LHCN-M2 (cell line): Measurements from ENCODE around the gene SAMD5. TPM values are rescaled to one million over a fixed set of nuclear protein-coding genes. Genes with fewer than 3 reads are reported as not detected.
A peak's percentile ranks its signal among the peaks of the same experiment; 100 is the strongest.
"Not testable (repeated sequence)": the region's sequence is repeated elsewhere in the genome, so short reads cannot be mapped to it uniquely, and the experiment has no call there.

Experiments used
- DNase-seq: peaks from one replicate; pipeline ENCODE4 v3.0.0-alpha.2; 2012; ENCODE audit warnings: low read depth
- total RNA-seq: library from RNA; depleted of rRNA; stranded (reverse); fragments of >200 nt; gene quantifications from 2 replicates; pipeline ENCODE4 v1.2.3, GENCODE V29; 2014

Gene SAMD5
- total RNA-seq, 1 experiment from 2014 or later, result 4.0 TPM

- peak; percentile 65 for DNase-seq
Measured at GRCh38 chr6:147528511-147529145, 20.1 kb downstream of the SAMD5 start.

- DNase-seq, result no peak
Measured at GRCh38 chr6:147530132-147531060, 21.9 kb downstream of the SAMD5 start.

GRCh38 chr6:147531321-147531720 is 22.8 kb downstream of the SAMD5 start:
- DNase-seq, result no peak

GRCh38 chr6:147534116-147534860 is 25.8 kb downstream of the SAMD5 start:
- DNase-seq, result no peak

- no peak for DNase-seq
Measured at GRCh38 chr6:147538821-147539220, 30.3 kb downstream of the SAMD5 start.

GRCh38 chr6:147540075-147540474 is 31.6 kb downstream of the SAMD5 start:
- no peak for DNase-seq

- not testable (repeated sequence) for DNase-seq
Measured at GRCh38 chr6:147542436-147542835, 33.9 kb downstream of the SAMD5 start.

- DNase-seq, result no peak
Measured at GRCh38 chr6:147544420-147544819, 35.9 kb downstream of the SAMD5 start.

- DNase-seq, result no peak
Measured at GRCh38 chr6:147546501-147547368, 38.2 kb downstream of the SAMD5 start.

GRCh38 chr6:147547369-147547902 is 38.9 kb downstream of the SAMD5 start:
- no peak for DNase-seq

- DNase-seq, result no peak
Measured at GRCh38 chr6:147548921-147549475, 40.5 kb downstream of the SAMD5 start.

GRCh38 chr6:147549531-147549930 is 41.0 kb downstream of the SAMD5 start:
- no peak for DNase-seq

- DNase-seq, result no peak
Measured at GRCh38 chr6:147551976-147552375, 43.5 kb downstream of the SAMD5 start.

- no peak for DNase-seq
Measured at GRCh38 chr6:147553099-147553498, 44.6 kb downstream of the SAMD5 start.

GRCh38 chr6:147554281-147554680 is 45.8 kb downstream of the SAMD5 start:
- DNase-seq, result no peak

GRCh38 chr6:147559006-147559405 is 50.5 kb downstream of the SAMD5 start:
- no peak for DNase-seq

GRCh38 chr6:147560670-147561069 is 52.2 kb downstream of the SAMD5 start:
- DNase-seq, result no peak

GRCh38 chr6:147561726-147562125 is 53.2 kb downstream of the SAMD5 start:
- DNase-seq, result no peak

- no peak for DNase-seq
Measured at GRCh38 chr6:147563472-147563871, 55.0 kb downstream of the SAMD5 start.

- no peak for DNase-seq
Measured at GRCh38 chr6:147564556-147564955, 56.1 kb downstream of the SAMD5 start.
